WTC11 (cell line): ENCODE results near the gene EXOC6. TPM values are rescaled to one million over a fixed set of nuclear protein-coding genes. Genes with fewer than 3 reads are reported as not detected.

Experiments used
- ATAC-seq: fragments of 200-7000 bp; cut with Tn5 transposase; 2 replicates; pipeline ENCODE4 v1.10.0; 2021; ENCODE audit warnings: mild to moderate bottlenecking, moderate library complexity
- CTCF ChIA-PET: fragments of 300-600 bp; sonication (Branson Sonifier 250); formaldehyde crosslinking; loops from one replicate; lab custom pipeline; 2021; ENCODE audit warnings: antibody characterized with exemption; lab: Charles Lee
- POLR2A ChIA-PET: fragments of 350-600 bp; sonication (Branson Sonifier 250); formaldehyde crosslinking; loops from one replicate; lab custom pipeline; 2021; ENCODE audit warnings: antibody characterized with exemption; lab: Charles Lee
- DNase-seq: peaks from one replicate; pipeline ENCODE4 v3.0.0; 2021; ENCODE audit warnings: low spot score
- H3K27ac Mint-ChIP-seq: 2 replicates; pipeline ENCODE4 v1.8.0; 2021; ENCODE audit warnings: mixed read lengths
- H3K27me3 Mint-ChIP-seq: 2 replicates; pipeline ENCODE4 v1.8.0; 2021; ENCODE audit warnings: low read depth, mild to moderate bottlenecking, moderate library complexity, mixed read lengths
- H3K36me3 Mint-ChIP-seq: 2 replicates; pipeline ENCODE4 v1.8.0; 2021; ENCODE audit warnings: mixed read lengths
- H3K4me1 Mint-ChIP-seq: 2 replicates; pipeline ENCODE4 v1.8.0; 2022; ENCODE audit warnings: mixed read lengths
- H3K4me3 Mint-ChIP-seq: 2 replicates; pipeline ENCODE4 v1.8.0; 2021; ENCODE audit warnings: mild to moderate bottlenecking, moderate library complexity, mixed read lengths
- H3K9me3 Mint-ChIP-seq: 2 replicates; pipeline ENCODE4 v1.8.0; 2021; ENCODE audit warnings: mixed read lengths
- CREM ChIP-seq: sonication (generic); formaldehyde crosslinking; IDR thresholded peaks from 2 replicates; pipeline ENCODE4 v1.8.1; 2022; ENCODE audit warnings: mild to moderate bottlenecking, missing genetic modification reagents, moderate library complexity
- ETV6 ChIP-seq: sonication (generic); formaldehyde crosslinking; IDR thresholded peaks from 2 replicates; pipeline ENCODE4 v1.8.1; 2022; ENCODE audit warnings: mild to moderate bottlenecking, missing genetic modification reagents
- GRHL2 ChIP-seq: fragments of 250-450 bp; sonication (Bioruptor Pico); IDR thresholded peaks from 2 replicates; pipeline ENCODE4 v1.8.0; 2022; ENCODE audit warnings: mild to moderate bottlenecking, moderate library complexity; ENCODE audit not compliant: insufficient replicate concordance, severe bottlenecking
- MYBL2 ChIP-seq: sonication (generic); formaldehyde crosslinking; IDR thresholded peaks from 2 replicates; pipeline ENCODE4 v1.8.1; 2023; ENCODE audit warnings: mild to moderate bottlenecking, moderate library complexity, missing genetic modification reagents
- NFYB ChIP-seq: sonication (generic); formaldehyde crosslinking; conservative IDR thresholded peaks from 2 replicates; pipeline ENCODE4 v1.8.0; 2022; ENCODE audit warnings: low read depth, missing genetic modification reagents
- PRRX2 ChIP-seq: fragments of 250-450 bp; sonication (Bioruptor Pico); IDR thresholded peaks from 2 replicates; pipeline ENCODE4 v1.8.0; 2021; ENCODE audit warnings: mild to moderate bottlenecking
- ZNF121 ChIP-seq: sonication (generic); formaldehyde crosslinking; IDR thresholded peaks from 2 replicates; pipeline ENCODE4 v1.8.0; 2023; ENCODE audit warnings: missing genetic modification reagents
- ZNF138 ChIP-seq: sonication (generic); formaldehyde crosslinking; conservative IDR thresholded peaks from 2 replicates; pipeline ENCODE4 v1.8.1; 2022; ENCODE audit warnings: mild to moderate bottlenecking, moderate library complexity, missing genetic modification reagents
- ZNF219 ChIP-seq: sonication (generic); formaldehyde crosslinking; IDR thresholded peaks from 2 replicates; pipeline ENCODE4 v1.8.0; 2023; ENCODE audit warnings: missing genetic modification reagents, mild to moderate bottlenecking, borderline replicate concordance
- total RNA-seq: library from RNA; stranded (reverse); gene quantifications from 3 replicates; pipeline ENCODE4 v1.2.3, GENCODE V29; 2021
- TF ChIP-seq, protein P1 (sequence below): sonication (generic); formaldehyde crosslinking; IDR thresholded peaks from 2 replicates; pipeline ENCODE4 v1.8.1; 2023; ENCODE audit warnings: mild to moderate bottlenecking, missing genetic modification reagents, borderline replicate concordance
- TF ChIP-seq, protein P2 (sequence below): sonication (generic); formaldehyde crosslinking; IDR thresholded peaks from 2 replicates; pipeline ENCODE4 v1.8.1; 2023; ENCODE audit warnings: mild to moderate bottlenecking, missing genetic modification reagents, moderate library complexity
- TF ChIP-seq, protein P3 (sequence below): sonication (generic); formaldehyde crosslinking; IDR thresholded peaks from 2 replicates; pipeline ENCODE4 v1.8.1; 2023; ENCODE audit warnings: mild to moderate bottlenecking, missing genetic modification reagents
- TF ChIP-seq, protein P4 (sequence below): sonication (generic); formaldehyde crosslinking; IDR thresholded peaks from 2 replicates; pipeline ENCODE4 v1.8.0; 2023; ENCODE audit warnings: missing genetic modification reagents, mild to moderate bottlenecking, borderline replicate concordance

EXOC6 gene
- total RNA-seq, 1 experiment from 2014 or later: 5.0 TPM

DNA sequence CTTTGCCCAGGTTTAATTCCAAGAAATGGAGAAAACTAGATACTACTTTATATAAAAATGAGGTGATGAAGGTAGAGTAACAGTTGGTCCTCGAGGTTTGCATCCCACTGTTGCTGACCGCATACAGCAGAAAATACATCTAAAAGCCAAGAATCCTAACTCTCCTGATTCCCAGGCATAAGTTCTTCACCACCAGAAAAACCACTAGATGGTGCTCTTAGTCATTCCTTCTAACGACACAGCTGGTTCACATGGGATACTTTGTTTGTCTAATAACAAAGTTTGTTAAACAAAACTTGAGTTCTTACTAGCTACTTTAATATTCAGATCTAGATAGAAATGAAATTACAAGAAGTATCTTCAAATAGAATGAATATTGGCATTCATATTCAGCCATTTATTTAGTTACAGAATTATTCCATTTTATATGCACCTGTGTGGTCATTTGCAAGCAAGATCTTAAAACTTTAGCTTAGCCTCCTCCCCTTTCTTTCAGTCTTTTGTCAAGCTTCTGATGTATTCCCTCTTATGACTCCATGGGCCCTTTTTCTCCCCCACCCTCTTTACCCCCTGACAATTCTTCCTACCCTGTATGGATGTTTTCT lies 158.2 kb downstream of the EXOC6 start (continued):
- TF ChIP-seq ETV6 (CRISPR knock-in tag) (no peak), GRHL2 (no peak), CREM (CRISPR knock-in tag) (no peak), PRRX2 (CRISPR knock-in tag) (no peak)
- TF ChIP-seq, protein P1, sequence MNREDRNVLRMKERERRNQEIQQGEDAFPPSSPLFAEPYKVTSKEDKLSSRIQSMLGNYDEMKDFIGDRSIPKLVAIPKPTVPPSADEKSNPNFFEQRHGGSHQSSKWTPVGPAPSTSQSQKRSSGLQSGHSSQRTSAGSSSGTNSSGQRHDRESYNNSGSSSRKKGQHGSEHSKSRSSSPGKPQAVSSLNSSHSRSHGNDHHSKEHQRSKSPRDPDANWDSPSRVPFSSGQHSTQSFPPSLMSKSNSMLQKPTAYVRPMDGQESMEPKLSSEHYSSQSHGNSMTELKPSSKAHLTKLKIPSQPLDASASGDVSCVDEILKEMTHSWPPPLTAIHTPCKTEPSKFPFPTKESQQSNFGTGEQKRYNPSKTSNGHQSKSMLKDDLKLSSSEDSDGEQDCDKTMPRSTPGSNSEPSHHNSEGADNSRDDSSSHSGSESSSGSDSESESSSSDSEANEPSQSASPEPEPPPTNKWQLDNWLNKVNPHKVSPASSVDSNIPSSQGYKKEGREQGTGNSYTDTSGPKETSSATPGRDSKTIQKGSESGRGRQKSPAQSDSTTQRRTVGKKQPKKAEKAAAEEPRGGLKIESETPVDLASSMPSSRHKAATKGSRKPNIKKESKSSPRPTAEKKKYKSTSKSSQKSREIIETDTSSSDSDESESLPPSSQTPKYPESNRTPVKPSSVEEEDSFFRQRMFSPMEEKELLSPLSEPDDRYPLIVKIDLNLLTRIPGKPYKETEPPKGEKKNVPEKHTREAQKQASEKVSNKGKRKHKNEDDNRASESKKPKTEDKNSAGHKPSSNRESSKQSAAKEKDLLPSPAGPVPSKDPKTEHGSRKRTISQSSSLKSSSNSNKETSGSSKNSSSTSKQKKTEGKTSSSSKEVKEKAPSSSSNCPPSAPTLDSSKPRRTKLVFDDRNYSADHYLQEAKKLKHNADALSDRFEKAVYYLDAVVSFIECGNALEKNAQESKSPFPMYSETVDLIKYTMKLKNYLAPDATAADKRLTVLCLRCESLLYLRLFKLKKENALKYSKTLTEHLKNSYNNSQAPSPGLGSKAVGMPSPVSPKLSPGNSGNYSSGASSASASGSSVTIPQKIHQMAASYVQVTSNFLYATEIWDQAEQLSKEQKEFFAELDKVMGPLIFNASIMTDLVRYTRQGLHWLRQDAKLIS (CRISPR knock-in tag): no peak
- TF ChIP-seq, all 79 proteins: peak for 0

DNA sequence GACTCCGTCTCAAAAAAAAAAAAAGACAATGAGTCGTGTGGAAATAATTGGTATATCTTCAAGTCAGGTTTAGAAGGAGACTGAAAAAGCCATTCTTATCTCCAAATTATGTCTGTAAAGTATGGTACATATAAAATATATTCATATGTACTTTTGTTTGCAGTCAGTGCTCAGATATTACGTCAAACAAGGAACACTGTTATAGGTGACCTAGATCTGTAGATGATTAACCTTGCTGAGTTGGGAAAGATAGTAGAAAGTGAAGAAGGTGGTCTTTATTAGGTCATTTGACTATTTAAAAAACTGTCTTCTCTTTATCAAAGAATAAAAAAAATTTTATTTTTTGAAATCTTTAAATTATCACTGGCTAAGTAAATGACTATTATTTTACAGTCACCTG lies 167.4 kb downstream of the EXOC6 start:
- no peak overlapping the region for H3K27ac Mint-ChIP-seq
- no peaks in the 10 kb centered on the region for H3K27me3 Mint-ChIP-seq
- CTCF ChIA-PET: interaction anchor here (0.6 kb wide), 1 partner anchor 16 kb away, joined by 4 read pairs; no protein-coding TSS in a partner anchor
- POLR2A ChIA-PET: no interaction called here
- no peak for ATAC-seq
- H3K4me1 Mint-ChIP-seq: no peaks in the 10 kb centered on the region
- no peaks in the 10 kb centered on the region for H3K9me3 Mint-ChIP-seq
- H3K4me3 Mint-ChIP-seq: no peak overlapping the region
- no peak for DNase-seq
- TF ChIP-seq NFYB (CRISPR knock-in tag) (no peak), PRRX2 (CRISPR knock-in tag) (no peak), MYBL2 (no peak), ZNF121 (no peak), GRHL2 (no peak), ZNF138 (CRISPR knock-in tag) (no peak), ZNF219 (CRISPR knock-in tag) (no peak)
- TF ChIP-seq, protein P2, sequence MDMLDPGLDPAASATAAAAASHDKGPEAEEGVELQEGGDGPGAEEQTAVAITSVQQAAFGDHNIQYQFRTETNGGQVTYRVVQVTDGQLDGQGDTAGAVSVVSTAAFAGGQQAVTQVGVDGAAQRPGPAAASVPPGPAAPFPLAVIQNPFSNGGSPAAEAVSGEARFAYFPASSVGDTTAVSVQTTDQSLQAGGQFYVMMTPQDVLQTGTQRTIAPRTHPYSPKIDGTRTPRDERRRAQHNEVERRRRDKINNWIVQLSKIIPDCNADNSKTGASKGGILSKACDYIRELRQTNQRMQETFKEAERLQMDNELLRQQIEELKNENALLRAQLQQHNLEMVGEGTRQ: no peak
- TF ChIP-seq, protein P3, sequence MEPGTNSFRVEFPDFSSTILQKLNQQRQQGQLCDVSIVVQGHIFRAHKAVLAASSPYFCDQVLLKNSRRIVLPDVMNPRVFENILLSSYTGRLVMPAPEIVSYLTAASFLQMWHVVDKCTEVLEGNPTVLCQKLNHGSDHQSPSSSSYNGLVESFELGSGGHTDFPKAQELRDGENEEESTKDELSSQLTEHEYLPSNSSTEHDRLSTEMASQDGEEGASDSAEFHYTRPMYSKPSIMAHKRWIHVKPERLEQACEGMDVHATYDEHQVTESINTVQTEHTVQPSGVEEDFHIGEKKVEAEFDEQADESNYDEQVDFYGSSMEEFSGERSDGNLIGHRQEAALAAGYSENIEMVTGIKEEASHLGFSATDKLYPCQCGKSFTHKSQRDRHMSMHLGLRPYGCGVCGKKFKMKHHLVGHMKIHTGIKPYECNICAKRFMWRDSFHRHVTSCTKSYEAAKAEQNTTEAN (CRISPR knock-in tag): no peak
- TF ChIP-seq, protein P4, sequence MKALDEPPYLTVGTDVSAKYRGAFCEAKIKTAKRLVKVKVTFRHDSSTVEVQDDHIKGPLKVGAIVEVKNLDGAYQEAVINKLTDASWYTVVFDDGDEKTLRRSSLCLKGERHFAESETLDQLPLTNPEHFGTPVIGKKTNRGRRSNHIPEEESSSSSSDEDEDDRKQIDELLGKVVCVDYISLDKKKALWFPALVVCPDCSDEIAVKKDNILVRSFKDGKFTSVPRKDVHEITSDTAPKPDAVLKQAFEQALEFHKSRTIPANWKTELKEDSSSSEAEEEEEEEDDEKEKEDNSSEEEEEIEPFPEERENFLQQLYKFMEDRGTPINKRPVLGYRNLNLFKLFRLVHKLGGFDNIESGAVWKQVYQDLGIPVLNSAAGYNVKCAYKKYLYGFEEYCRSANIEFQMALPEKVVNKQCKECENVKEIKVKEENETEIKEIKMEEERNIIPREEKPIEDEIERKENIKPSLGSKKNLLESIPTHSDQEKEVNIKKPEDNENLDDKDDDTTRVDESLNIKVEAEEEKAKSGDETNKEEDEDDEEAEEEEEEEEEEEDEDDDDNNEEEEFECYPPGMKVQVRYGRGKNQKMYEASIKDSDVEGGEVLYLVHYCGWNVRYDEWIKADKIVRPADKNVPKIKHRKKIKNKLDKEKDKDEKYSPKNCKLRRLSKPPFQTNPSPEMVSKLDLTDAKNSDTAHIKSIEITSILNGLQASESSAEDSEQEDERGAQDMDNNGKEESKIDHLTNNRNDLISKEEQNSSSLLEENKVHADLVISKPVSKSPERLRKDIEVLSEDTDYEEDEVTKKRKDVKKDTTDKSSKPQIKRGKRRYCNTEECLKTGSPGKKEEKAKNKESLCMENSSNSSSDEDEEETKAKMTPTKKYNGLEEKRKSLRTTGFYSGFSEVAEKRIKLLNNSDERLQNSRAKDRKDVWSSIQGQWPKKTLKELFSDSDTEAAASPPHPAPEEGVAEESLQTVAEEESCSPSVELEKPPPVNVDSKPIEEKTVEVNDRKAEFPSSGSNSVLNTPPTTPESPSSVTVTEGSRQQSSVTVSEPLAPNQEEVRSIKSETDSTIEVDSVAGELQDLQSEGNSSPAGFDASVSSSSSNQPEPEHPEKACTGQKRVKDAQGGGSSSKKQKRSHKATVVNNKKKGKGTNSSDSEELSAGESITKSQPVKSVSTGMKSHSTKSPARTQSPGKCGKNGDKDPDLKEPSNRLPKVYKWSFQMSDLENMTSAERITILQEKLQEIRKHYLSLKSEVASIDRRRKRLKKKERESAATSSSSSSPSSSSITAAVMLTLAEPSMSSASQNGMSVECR (CRISPR knock-in tag): no peak
- TF ChIP-seq, all 79 proteins: peak for 0
- no peaks in the 10 kb centered on the region for H3K36me3 Mint-ChIP-seq
